HG03354 (cell line): ENCODE measurements around the gene SORCS2.

ENCODE experiments used
- ATAC-seq: cut with Tn5 transposase; IDR thresholded peaks from one replicate; pipeline ENCODE4 v1.9.1; 2021; ENCODE audit warnings: mild to moderate bottlenecking; ENCODE audit not compliant: unreplicated experiment, poor library complexity, severe bottlenecking

Gene SORCS2

DNA sequence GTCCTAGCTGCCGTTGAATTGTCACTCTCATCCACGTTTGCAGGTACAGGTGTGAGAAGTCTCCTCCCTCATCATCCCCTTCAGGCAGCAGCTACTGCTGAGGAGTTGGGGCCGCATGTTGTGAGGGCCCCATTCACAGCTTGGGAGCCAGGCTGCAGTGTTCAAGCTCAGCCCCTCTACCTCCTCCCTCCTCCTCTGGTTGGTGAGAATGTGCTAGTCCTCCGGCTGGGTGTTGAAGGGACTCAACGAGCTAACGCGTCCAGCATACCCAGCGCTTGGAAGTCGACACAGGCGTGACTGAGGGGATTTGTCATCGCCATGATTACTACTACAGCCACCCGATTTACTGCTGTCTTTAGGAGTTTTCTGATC is 324.4 kb downstream of the SORCS2 start:
- ATAC-seq = no peak

DNA sequence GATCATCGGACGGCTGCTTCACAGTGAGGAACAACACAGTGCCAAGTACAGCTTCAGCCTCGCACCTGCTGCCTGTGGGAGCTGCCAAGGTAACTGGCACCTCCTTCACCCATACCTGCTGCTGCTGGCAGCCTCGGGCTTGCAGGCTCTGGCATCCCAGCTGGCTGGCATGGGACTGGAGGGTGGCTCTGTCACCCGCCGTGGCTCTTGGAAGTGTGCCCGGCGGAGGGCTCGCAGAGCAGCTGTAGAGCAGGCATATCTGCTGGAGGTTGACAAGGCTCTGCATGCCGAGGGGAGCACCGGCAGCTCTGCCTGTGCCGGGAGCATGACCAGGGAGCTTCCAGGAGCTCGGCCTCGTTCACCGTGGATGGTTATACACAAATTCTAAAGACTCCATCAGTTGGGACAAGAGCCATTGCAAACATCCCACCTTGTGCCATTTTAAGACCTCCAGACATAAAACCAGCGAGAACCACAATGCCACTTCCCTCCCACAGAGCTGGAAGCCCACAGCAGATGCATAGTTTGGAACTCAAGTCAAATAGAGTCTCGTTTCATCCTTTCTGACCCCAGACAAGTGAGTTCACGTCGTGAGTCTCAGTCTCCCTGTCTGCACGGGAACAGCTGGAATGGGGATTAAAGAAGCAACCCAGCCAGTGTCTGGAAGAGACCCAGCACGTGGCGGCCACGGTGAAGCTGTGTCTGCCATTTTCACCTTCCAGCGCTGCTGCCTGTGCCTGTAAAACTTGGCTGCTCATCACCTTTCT is 326.7 kb downstream of the SORCS2 start:
- no peak for ATAC-seq

DNA sequence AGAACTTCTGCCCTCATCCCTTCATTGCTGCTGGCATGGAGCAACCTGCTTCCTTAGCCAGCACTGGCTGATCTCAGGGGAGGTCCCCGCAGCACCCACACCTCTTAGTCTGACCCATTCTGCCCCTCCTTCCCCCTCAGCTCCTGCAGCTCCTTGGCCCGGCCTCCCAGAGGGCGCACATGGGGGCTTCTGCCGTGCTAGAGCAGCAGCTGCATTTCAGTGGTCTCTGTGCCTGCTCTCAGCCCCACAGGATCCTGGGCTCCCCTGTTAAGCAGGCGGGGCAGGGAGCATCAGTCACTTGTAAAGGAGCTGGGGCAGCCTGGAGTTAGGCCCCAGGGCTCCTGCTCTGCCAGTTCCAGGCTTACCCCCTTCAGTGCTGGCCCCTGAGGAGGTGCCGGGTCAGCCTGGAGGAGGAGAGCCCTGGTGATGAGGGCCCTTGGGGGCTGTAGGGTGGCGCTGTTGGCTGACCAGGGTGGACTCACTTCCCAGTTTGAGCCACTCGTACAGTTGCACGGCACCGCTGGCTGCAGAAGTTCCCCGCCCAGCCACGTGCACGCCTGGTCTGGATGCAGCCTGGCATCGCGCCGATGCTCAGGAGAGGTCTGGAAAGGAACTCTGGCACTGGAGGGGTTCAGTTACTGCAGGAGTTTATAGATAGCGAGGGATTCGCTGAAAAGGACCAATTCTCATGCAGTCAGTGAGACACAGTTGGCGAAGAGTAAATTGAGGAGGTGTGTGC is 327.5 kb downstream of the SORCS2 start:
- ATAC-seq = no peak

DNA sequence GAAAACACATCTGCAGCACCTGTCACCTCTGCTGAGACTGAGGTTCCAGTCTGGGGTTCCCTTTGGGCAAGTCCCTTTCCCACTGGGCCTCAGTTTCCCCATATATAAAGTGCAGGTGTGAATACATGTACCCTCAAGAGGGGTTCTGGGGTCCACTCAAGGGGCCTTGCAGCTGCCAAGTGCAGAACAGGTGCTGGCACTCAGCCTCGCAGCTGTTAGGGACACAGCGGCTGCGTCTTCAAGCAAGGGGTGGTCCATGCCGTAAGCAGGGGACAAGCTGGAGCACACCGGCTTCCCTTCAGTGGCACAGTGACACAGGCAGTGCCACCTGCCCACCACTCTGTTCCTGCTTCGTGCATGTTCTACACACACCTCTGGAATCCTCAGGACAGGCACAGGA is 329.3 kb downstream of the SORCS2 start:
- ATAC-seq = no peak

DNA sequence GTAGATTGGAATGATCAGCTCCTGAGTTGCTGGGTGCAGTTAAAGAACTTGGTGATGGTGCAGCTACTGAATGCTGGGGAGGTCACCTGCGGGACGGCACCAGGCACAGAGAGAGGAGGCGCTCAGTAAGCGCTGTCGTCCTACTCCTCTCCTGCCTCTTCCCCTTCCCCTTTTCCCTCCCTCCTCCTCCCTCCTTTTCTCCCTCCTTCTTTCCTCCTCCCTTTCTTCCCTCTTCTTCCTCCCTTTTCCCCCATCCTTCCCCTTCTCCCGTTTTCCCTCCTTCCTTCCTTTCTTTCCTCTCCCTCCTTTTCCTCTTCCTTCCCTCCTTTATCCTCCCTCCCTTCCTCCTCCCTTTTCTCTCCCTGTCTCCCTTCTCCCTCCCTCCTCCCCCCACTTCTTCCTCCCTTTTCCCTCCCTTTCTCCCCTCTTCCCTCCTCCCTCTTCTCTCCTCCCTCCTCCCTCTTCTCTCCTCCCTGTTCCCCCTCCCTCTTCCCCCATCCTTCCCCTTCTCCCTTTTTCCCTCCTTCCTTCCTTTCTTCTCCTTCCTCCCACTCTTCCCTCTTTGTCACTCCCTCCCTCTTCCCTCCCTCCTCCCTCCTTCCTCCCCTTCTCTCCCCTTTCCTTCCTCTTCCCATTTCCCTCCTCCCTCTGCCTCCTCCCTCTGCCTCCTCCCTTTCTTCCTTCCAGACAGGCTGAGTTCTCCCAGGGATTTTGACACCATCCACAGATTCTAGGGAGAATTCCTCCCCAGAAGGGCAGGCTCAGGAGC is 330.3 kb downstream of the SORCS2 start:
- ATAC-seq = no peak

DNA sequence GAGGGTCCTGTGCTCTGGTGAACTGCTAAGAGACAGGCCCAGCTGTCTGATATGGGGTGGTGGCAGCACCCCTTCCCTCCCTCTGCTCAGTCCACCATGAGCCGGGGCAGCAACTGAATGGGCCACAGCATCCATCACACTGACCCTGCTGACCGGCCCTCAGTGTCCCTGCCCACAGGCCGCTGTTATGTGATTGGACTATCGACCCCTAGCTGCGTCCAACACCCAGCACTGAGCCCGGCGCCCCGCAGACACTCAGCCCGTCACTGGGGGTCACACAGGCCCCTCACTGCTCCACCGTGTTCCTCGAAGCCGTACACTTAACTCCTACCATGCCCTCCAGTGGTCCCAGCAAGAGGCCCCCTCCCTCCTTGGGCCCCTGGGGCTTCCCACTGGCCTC is 331.2 kb downstream of the SORCS2 start:
- no peak for ATAC-seq

DNA sequence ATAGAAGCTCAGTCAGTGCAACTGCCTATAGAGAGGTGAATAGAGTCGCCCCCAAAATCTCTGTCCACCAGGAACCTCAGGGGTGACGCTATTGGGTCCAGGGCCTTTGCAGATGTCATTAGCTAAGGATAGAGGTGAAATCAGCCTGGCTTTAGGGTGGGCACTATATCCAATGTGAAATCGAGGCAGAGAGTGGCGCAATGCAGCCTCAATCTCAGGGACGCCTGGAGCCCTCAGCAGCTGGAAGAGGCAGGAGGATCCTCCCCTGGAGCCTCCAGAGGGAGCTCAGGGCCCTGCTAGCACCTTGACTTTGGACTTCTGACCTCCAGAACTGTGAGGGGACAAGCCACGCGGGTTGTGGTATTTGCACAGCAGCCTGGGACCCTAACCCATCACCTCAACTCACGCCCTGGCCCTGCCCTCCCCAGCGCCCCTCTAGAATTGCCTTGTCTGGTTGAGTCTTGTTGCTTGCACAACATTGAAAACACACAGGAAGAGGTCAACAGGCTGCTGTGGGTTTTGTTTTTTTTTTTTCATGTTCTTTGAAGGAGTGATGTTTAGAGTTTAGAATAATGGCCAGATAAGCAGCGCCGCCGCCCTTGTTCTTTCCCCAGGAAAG is 331.8 kb downstream of the SORCS2 start:
- no peak for ATAC-seq

DNA sequence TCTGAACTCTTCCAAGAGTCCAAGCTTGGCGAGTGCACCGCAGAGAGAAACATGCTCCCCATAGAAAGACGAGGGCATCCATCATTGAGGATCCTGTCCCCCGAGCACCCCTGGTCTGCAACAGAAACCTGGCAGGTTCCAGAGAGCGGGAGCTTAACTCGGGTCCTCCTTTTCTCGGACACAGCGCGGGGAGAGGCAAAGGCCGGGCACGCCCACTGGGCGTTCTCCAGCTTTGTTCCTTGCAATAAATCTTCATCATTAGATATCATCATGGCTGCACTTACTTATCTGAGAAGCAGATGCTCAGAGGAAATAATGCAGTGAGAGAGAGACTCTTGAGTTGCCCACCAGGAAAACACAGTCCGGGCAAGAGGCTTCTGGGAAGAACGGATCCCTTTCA is 332.5 kb downstream of the SORCS2 start:
- ATAC-seq = no peak

DNA sequence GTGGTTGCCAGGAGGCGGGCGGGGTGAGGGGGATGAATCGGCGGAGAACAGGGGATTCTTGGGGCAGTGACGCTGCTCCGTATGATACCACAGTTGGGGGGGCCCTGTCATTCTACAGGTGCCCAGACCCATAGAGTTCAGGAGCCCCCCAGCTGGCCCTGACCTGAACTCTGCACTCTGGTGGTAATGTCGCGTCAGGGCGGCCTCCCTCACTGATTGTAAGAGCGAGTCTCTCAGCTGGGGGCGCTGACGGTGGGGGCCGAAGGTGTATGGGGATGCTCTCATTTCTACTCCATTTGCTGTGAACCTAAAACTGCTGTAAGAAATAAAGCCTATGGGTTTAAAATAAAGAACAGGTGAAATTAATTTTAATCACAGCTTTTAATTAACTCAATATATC is 334.2 kb downstream of the SORCS2 start:
- no peak for ATAC-seq

DNA sequence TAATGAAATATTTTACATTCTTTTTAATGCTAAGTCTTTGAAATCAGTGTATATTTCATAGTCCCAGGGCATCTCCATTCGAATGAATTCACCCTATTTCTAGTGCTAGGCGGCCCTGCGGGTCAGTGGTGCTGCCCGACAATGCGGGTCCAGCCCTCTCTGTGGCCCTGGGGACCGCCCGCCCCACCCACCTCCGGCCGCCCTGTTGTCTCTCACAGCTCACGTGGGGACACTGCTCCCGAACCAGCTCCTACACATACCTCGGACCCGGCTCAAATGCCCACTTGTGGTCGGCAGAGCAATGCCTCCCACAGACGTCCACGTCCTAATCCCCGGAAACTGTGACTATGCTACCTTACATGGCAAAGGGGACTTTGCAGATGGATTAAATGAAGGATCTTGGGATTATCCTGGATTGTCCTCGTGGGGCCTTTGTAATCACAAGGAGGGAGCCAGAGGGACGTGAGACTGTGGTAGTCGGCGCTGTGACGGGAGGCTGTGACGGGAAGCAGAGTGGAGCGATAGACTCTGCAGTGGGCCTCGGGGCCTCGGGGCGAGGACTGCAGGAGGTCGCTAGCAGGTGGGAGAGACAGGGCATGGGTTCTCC is 334.7 kb downstream of the SORCS2 start:
- ATAC-seq = no peak

DNA sequence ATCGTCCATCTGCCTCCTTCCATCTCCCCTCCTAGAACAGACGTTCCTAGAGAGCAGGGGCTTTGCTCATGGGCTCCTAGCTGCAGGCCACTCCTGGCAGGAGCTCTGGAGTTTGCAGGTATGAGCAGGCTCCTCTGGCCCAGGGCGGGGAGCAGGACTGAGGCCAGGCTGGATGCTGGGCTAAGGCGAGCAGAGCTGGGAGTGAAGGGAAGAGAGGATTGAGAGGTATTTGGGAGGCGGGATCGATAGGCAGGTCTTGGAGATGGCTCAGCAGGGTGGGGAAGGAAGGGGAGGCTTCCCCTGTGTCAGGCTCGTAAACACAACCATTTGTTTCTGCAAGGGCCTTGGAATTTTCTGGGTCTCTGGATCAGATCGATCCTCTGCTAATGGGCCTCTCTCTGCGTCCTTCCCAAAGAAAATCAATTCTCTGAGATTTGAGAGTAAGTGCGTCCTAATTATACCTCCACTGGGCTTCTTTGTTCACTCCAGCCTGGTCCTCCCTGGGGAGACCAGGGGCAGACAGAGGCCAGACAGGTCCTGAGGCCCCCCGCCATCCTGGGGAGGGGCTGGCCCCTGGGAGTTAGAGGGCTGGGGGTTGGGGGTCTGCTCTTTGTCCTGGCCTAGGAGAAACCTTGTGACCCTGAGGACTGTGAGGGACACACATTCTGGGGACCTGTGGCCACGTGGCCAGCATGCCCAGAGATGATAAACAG is 337.2 kb downstream of the SORCS2 start:
- no peak for ATAC-seq

DNA sequence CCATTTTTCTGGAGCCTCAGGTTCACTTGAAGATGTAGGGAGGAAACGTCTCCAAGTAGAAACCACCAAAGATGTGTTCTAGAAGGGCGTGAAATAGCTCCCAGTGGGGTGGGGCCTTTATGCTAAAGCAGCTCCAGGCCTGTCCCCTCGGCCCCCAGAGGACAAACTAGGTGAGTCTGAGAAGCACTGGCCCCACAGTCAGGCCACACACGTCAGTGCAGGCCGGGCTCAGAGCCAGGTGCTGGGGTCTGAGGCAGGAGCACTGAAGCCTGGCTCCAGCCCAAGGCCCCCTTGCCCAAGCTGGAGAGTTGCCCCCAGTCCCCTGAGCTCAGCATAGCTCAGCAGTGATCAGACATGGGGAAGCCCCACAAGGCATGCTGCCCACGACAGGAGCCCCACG is 337.7 kb downstream of the SORCS2 start:
- no peak for ATAC-seq

DNA sequence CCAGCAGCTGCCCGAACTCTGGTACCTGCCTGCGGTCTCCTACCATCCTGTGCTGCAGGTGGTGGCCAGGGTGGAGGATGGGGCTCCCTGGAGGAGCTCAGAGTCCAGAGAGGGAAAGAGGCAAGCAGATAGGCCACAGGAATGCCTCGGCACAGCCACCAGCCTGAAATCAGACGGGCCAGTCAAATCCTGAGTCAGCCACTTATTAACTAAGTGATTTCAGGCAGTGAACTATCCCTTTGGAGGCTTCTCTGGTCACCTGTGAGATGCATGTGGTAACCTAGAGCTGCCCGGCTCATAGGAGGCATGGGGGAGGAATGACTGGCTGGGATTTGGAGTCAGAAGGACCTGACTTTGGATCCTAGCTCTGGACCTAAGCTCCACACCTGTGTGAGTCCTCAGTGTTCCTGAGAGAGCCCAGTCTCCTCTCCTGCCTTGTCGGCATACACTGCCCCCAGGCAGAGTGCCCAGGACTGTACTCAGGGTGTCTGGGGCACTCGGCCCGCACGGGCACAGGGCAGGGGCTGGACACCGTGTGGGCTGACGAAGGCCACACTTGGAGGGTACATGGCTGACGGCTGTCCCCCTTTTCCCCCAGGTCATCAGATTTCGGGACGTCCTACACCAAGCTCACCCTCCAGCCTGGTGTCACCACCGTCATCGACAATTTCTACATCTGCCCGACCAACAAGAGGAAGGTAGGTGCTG is 338.7 kb downstream of the SORCS2 start:
- ATAC-seq = no peak

DNA sequence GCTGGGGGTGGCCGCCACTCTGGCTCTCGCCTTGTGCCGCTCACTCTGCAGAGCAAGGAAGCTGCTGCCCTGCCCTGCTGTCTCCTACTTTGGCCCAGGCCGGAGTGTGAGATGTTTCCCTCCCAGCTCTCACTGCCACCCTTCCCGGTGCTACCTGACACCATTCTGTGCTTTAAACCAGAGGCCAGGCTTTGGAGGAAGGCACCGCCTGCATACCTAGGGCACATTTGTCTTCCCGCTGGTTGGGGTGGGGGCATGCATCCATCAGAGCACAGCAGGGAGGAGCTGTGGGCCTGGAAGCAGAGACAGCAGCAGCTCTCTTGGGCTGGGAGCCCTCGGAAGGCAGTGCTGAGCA is 339.3 kb downstream of the SORCS2 start:
- no peak for ATAC-seq

DNA sequence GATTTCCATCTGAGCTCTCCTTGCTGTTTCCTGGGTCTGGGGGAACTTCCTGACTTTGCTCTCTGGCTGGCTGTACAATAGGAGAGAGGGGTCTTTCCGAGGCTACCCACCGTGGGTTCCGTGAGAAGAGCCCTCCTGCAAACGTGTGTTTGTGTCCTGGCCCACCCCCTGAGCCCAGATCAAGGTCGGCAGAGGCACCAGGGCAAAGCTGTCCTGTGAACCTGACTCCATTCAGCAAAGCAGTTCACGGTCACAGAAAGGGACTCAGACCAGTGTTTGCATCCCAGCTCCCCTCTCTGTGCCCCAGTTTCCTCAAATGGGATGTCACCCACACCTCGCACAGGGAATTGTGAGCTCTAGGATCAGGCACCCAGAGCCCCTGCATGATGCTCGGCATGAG is 339.7 kb downstream of the SORCS2 start:
- ATAC-seq = no peak

DNA sequence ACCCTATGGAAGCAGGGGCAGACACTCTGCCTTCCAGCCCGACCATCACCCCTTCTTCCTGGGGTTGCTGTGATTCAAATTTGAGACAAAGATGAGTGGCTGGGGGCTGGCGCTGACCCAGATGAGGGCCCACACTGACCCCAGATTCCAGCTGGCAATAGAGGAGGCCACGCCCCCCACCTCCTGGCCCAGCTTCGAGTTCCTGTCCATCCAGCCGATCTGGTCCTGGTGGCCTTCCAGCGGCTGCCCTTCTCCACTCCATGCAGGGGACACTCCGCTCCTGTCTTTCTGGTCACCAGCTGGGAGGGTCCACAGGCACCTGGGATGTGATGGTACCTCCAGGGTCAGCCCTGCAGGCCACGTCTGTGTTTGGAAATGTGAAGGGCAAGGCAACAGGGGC is 340.9 kb downstream of the SORCS2 start:
- ATAC-seq = no peak

DNA sequence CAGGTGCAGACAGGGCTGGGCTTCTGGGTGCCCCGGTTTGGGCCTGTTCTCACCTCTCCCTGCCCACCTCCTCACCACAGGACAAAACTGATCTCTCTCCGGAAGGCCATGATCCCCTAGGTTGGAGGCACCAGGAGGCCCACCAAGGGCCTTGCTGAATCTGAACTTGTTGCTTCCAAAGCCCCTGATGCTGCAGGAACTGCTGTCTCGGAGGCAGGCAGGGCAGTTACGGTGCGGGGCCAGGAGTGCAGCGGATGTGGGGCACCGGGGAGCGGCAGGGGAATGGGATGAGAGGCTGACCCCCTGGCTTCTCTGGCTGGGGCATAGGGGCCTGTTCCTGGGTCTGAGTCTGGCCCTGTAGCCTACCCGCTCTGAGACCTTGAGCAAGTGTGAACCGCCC is 342.8 kb downstream of the SORCS2 start:
- ATAC-seq = no peak

DNA sequence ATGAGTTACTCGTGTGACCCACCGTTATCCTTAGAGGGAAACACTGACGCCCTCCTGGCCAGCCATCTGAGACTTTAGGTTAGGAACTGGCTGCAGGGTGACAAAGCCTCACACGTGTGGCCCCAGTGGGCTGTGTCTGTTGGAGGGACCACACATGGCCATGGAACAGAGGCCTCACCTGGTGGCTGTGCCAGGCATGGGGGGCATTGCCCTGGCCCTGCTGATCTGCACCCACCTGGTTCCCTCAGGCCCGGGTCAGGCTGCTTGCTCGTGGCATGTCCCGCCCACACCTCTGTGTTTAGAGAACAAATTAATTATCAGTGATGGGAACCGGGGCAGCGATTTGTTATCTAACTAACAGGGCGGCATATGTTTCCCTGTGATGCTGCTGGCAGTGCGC is 343.3 kb downstream of the SORCS2 start:
- no peak for ATAC-seq

DNA sequence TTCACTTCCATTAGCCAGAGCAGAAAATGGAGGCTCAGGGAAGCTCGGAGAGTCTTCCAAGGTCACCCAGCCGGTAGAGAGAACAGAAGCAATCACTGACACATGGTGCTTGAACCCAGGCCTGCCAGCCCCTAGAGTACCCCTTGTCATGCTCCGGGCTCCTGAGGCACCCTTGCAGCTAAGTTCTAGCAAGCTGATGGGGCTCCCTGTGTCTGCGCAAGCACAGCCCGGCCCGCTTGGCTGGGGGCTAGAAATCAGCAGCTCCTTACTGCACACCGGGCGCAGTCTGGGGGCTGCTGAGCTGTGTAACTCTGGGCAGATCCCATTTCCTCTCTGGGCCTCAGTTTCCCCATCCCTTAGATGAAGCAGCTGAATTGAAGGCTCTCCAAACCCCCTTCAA is 344.5 kb downstream of the SORCS2 start:
- ATAC-seq = no peak
